D721Med (cell line): ENCODE results near the gene TTC7B.

Source experiments
- DNase-seq: peaks from one replicate; pipeline ENCODE4 v3.0.0; 2011; ENCODE audit warnings: low spot score; ENCODE audit not compliant: insufficient read length
- FAIRE-seq: peaks from 2 replicates; lab custom pipeline; 2011; peaks lifted over from hg19 to GRCh38; lab: Jason Lieb, UNC
- TF ChIP-seq, protein P1 (sequence below): IDR thresholded peaks from 2 replicates; pipeline ENCODE4 v1.5.1; 2012; ENCODE audit warnings: mild to moderate bottlenecking, control low read depth; ENCODE audit not compliant: insufficient read depth; ENCODE audit errors: missing control alignments

Gene TTC7B

DNA sequence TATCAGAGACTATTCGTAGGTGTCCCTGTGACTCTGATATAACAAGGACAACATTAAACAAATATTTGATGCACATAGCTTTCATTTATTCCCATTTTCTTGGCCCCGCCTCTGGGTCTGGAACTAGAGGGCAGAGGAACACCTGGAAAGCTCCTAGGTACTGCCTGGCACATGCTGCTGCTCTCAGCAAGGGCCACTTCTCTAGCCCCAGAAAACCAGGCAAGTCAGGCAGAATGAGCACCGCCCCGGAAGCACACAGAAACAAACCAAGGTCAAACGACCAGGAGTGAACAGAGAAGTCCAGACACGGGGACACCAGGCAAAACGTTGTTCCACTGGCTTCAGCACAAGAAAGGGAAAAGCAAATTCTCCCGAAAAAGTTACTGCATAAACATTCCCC lies 76.1 kb downstream of the TTC7B start:
- DNase-seq (no peak), FAIRE-seq (no peak)

DNA sequence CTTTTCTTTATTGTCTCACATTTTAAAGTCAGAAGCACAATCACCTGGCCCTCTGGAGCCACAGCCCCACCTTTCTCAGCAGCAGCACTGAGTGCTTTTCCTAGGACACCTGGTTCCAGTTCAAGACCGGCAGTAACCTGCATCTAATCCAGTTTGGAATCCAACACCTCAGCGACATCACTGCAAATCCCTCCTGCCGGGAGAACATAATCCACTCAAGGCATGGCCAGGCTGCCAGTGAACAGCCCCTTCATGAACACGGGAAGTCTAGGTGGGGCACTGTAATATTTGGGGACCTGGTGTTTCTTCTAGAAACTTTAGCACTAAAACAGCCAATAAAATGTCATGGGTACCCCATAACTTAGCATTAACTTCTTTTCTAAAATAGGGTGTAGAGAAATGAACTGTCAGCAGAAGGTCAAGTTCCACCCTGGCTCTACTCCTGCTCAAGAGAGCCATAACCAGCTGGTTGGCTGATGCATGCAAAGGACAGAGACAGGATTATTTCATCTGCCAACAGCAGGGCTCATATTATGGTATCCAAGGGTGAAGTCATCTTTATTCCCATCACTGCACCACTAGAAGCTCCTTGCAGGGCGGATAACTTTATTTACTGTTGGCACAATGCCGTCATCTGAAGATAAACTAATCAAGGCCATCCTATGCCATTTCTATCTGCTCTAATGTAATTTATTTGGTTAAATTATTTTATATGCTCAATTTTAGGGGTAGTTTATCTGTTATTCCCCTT lies 76.7 kb downstream of the TTC7B start:
- DNase-seq (no peak), FAIRE-seq (no peak)
- TF ChIP-seq, protein P1, sequence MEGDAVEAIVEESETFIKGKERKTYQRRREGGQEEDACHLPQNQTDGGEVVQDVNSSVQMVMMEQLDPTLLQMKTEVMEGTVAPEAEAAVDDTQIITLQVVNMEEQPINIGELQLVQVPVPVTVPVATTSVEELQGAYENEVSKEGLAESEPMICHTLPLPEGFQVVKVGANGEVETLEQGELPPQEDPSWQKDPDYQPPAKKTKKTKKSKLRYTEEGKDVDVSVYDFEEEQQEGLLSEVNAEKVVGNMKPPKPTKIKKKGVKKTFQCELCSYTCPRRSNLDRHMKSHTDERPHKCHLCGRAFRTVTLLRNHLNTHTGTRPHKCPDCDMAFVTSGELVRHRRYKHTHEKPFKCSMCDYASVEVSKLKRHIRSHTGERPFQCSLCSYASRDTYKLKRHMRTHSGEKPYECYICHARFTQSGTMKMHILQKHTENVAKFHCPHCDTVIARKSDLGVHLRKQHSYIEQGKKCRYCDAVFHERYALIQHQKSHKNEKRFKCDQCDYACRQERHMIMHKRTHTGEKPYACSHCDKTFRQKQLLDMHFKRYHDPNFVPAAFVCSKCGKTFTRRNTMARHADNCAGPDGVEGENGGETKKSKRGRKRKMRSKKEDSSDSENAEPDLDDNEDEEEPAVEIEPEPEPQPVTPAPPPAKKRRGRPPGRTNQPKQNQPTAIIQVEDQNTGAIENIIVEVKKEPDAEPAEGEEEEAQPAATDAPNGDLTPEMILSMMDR = no peak

More for the DNA sequence above, 76.1 kb downstream of the TTC7B start:
- TF ChIP-seq, protein P1 = no peak

DNA sequence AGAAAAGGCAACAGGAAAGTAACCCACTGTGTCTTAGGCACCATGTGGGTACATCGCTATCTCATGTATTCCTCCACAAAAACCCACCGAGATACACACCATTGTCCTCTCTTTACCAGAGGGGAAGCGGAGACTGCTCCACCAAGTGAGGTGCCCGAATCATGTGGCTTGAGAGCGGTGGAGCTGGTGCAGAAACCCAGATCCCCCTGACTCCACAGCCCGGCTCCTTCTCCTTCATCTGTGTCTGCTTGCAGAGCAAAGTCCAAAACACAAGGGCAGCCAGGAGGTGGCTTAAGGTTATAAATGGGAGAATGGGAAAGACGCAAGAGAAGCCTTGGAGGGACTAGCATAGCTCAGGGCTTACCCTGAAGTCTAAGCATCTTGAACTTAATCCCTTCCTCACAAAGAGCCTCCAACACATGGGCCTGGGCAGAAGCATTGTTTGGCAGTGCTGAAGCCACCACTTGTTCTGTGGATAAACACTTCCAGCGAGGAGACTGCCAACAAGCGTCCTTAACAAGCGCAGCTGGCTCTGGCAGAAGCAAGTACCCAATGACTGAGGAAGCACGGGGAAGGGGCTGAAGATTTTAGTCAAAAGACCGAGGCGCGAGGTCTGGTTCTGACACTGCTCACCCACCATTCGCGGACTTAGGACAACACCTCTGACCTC lies 83.0 kb downstream of the TTC7B start:
- TF ChIP-seq, protein P1 = no peak
- DNase-seq (no peak), FAIRE-seq (no peak)

DNA sequence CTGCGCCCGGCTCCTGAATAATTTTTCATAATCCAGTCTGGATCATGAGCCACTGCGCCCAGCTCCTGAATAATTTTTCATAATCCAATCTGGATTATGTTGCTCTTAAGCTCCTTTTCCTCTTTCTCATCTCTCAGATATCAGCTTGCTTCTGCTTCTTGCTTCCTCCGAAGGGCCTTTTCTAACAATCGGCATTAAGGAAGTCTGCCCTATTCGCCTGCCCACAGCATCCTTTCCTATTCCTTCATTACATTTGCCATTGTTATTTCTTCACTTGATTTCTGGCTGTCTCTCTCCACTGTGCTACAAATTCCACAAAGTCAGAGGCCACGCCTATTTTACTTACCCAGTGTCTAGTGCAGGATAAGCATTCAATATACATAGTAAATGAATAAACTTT lies 83.5 kb downstream of the TTC7B start:
- DNase-seq (no peak), FAIRE-seq (no peak)
- TF ChIP-seq, protein P1 = no peak

DNA sequence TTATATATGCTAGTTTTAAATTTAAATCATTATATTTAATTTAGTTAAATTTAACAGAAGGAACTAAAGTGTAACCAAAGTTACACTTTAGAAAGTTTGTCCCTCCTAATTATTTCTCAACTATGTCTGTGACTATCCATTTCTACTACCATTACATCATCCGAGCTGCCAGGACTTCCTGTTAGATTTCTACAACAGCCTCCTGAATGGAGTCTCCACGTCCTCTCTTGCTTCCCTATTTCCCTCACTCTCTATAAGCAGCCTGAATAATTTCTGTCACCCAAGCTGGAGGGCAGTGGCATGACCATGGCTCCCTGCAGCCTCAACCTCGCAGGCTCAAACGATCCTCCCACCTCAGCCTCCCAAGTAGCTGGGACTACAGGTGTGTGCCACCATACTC lies 84.1 kb downstream of the TTC7B start:
- TF ChIP-seq, protein P1 = no peak
- no peak for DNase-seq
- no peak for FAIRE-seq

DNA sequence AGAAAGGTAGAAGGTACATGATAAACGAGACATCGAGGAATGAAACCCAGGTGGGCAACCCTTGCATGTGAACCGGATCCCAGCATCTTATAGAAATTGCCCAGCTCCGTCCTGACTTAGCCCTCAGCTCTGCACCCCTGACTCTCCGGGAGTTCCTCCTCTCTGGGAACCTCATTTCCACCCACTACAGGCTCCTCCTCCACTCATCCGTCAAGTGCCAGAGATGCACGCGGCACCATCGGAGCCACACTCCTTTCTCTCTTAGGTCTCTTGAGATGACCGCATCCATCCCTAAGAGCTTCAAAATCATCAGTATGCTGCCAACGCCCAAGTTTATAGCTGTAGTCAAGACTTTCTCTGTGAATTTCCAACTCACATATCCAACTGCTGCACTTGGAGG lies 84.7 kb downstream of the TTC7B start:
- DNase-seq = no peak
- FAIRE-seq = no peak
- TF ChIP-seq, protein P1 = no peak
